ENCODE data around the gene SPOP.

Gene SPOP

DNA sequence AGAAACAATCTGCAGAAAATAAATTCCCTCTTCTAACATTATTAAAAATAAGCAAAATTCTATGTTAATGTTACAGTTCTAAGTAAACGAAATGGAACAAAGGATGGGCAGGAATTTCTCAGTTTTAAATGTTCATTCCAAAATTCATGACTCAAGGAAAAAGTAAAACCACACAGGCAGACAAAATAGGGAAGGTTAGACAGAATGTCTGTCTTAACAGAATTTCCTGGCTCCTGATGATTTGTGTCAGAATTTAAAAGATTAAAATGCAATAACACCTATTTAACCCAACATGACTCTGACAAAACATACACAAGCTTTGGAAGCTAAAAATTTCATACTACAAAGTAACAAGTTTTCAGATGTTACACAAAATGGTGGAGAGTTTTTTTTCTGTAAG is 42.8 kb downstream of the SPOP start:
- TF ChIP-seq ZFX (IDR thresholded peaks at IDR 0.05; ENCODE audit: borderline replicate concordance): no peak
- TF ChIP-seq, protein P1, sequence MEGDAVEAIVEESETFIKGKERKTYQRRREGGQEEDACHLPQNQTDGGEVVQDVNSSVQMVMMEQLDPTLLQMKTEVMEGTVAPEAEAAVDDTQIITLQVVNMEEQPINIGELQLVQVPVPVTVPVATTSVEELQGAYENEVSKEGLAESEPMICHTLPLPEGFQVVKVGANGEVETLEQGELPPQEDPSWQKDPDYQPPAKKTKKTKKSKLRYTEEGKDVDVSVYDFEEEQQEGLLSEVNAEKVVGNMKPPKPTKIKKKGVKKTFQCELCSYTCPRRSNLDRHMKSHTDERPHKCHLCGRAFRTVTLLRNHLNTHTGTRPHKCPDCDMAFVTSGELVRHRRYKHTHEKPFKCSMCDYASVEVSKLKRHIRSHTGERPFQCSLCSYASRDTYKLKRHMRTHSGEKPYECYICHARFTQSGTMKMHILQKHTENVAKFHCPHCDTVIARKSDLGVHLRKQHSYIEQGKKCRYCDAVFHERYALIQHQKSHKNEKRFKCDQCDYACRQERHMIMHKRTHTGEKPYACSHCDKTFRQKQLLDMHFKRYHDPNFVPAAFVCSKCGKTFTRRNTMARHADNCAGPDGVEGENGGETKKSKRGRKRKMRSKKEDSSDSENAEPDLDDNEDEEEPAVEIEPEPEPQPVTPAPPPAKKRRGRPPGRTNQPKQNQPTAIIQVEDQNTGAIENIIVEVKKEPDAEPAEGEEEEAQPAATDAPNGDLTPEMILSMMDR (IDR thresholded peaks at IDR 0.05): no peak
- H3K27ac ChIP-seq: no peak overlapping the region

DNA sequence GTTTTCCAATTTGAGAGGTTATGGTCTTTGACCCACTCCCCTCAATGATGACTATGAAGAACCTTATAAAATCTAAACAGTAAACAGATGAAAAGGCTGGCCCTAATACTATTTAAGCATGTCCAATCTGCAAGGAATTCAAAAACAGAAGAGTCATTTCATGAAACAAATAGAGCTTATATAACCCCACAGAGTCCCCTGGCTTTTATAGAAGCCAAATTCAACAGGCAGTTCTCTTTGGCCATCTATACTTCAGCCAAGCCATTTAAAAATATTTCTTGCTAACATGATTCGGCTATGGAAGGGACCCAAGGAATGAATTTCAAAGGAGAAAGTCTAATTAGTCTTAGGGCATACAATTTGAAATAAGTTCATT is 43.4 kb downstream of the SPOP start:
- no peak for TF ChIP-seq ZFX (IDR thresholded peaks at IDR 0.05; ENCODE audit: borderline replicate concordance)
- TF ChIP-seq, protein P1 (IDR thresholded peaks at IDR 0.05): no peak
- no peak overlapping the region for H3K27ac ChIP-seq

DNA sequence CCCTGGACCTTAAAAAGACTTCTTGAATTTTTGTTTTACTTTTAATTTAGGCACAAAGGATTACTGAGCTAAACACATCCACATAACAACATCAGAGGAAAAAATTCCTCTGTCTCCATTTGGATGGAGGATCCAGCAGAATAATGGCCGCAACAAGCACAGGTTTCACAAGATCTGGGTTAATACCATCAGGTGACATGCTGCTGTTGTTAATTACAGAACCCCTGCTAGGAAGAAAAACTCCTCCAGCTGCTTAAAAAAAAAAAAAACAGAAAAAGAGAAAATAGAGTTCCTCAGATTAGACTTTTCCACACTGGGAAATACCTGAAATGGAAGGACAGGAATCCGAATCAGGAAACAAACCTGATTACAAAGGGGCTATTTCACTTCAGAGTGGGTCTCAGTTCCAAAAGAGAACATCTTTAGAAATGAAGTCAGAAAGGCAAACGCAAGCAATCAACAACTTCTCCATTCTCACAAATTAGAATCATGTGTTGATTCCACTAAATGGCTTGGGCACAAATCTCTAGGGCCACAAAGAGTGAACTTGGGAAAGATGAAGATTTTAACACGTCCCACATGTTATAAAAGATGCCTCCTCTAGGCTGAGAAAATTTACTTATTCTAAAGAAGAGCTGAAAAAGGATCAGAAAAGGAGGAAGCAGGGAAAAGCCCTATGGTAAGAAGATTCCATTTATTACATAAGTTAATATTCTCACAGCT is 44.0 kb downstream of the SPOP start:
- TF ChIP-seq, protein P1 (IDR thresholded peaks at IDR 0.05): no peak
- TF ChIP-seq ZFX (IDR thresholded peaks at IDR 0.05; ENCODE audit: borderline replicate concordance): no peak

DNA sequence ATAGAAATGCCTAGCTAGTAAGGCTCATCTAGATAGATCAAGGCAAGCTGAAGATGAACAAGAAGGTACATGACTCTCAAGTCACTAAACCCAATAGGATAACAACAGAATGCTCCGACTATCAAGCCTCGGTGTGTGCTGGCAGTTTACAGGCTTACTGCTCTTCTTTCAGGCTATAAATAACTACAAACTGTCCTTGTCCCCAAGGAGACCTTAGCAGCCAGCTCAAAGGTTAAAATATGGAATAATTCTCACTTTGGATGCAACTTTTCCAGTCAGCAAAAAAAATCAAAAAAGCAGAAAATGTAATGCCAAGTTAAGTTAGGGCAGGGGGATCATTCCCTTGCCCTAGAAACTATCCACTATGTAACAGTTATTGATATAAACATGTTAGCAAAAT is 44.6 kb downstream of the SPOP start:
- H3K27ac ChIP-seq: no peak overlapping the region
- no peak for TF ChIP-seq ZFX (IDR thresholded peaks at IDR 0.05; ENCODE audit: borderline replicate concordance)
- TF ChIP-seq, protein P1 (IDR thresholded peaks at IDR 0.05): no peak

More for the DNA sequence above, 44.0 kb downstream of the SPOP start:
- H3K27ac ChIP-seq: no peak overlapping the region

DNA sequence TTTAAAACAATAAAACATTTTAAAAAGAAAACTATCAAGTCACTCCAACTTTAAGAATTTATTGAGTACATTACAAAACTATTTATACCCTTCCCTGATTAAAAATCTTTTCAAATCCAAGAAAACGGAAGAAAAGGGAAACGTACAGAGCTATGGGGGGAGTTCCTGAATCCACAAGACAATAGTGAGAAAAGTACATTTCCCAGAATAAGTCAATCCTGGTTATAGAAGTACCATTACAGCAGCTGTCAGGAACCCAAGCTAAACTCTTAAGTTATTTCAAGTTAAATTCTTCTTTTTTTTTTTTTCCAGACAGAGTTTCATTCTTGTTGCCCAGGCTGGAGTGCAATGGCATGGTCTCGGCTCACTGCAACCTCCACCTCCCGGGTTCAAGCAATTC is 45.7 kb downstream of the SPOP start:
- TF ChIP-seq, protein P1 (IDR thresholded peaks at IDR 0.05): no peak
- no peak for TF ChIP-seq ZFX (IDR thresholded peaks at IDR 0.05; ENCODE audit: borderline replicate concordance)

DNA sequence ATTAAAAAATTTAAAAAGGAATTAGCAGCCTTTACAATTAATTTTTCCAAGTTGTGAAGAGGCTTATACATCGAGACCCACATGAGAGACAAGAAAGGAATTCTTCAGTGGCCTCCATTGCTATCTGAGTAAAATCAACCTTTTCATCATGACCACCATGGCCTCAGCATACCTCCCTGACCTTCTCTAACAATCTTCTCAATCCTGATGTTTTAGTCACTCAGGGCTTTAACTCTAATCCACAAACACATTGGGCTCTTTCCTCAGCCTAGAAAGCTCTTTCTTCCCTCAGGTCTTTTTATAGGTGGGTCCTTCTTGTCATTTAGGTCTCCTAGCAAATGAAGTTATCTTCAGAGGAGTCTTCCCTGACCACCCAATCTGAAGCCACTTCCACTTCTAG is 46.4 kb downstream of the SPOP start:
- no peak overlapping the region for H3K27ac ChIP-seq
- no peak for TF ChIP-seq ZFX (IDR thresholded peaks at IDR 0.05; ENCODE audit: borderline replicate concordance)
- TF ChIP-seq, protein P1 (IDR thresholded peaks at IDR 0.05): no peak

More for the DNA sequence above, 45.7 kb downstream of the SPOP start:
- H3K27ac ChIP-seq: no peak overlapping the region

DNA sequence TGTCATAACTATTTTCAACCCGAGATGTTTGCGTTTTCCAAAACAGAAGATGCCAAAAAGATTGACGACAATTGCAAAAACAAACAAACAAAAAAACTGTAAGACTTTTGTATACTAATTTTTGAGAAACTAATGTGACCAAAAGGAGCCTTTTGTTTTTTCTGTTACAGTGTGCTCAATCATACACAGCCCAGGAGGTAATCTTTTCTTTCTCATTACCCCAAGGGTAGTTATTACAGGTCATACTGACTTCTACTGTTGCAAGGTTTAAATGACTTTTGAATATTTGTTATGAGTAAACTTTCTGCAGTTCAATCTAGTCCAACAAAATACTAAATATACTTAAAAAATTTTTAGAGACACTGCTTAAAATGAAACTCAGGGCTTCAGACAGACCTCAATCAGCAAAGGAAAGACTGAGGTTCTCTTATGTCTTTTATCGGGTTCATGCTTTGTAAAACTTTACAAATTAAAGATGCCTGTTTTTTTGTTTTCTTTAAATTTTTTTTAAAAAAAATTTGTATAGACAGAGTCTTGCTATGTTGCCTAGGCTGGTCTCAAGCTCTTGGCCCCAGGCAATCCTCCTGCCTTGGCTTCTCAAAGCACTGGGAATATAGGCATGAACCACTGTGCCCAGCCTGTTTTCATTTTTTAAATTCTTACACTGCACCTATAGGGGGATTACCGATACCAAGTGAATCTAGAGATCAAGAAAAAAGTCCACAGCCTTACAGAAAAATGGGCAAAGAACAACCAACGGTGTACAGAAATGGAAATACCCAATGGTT is 47.6 kb downstream of the SPOP start:
- TF ChIP-seq, protein P1 (IDR thresholded peaks at IDR 0.05): no peak
- TF ChIP-seq ZFX (IDR thresholded peaks at IDR 0.05; ENCODE audit: borderline replicate concordance): no peak
- no peak overlapping the region for H3K27ac ChIP-seq
